GM12891 (cell line): ENCODE measurements around the gene UMAD1.

Source experiments
- POLR2A ChIP-seq: IDR thresholded peaks from 2 replicates; pipeline ENCODE4 v1.6.1; 2011; ENCODE audit warnings: low read depth, low read length, control low read depth
- POLR2AphosphoS5 ChIP-seq: IDR thresholded peaks from 2 replicates; pipeline ENCODE4 v1.6.1; 2011; ENCODE audit warnings: low read depth, low read length, control low read depth
- TAF1 ChIP-seq: IDR thresholded peaks from 2 replicates; pipeline ENCODE4 v1.6.1; 2011; ENCODE audit warnings: low read depth, low read length, control low read depth

- TF ChIP-seq POLR2A: no peak
- no peak for TF ChIP-seq POLR2AphosphoS5
- no peak for TF ChIP-seq TAF1
Observed at GRCh38 chr7:7785344-7785973, 144.9 kb downstream of the UMAD1 start.
